Ectodermal cell (in vitro differentiated cells): ENCODE results near the gene TRIM16. TPM values are rescaled to one million over a fixed set of nuclear protein-coding genes. Genes with fewer than 3 reads are reported as not detected.
"Not testable (repeated sequence)": the region's sequence is repeated elsewhere in the genome, so short reads cannot be mapped to it uniquely, and the experiment has no call there.

Experiments used
- H3K27ac ChIP-seq: 2 replicates; pipeline ENCODE4 v1.7.0; 2013; ENCODE audit warnings: mild to moderate bottlenecking, low read depth, low read length; ENCODE audit not compliant: insufficient read depth, poor library complexity, severe bottlenecking
- H3K27me3 ChIP-seq: 2 replicates; pipeline ENCODE4 v1.7.0; 2013; ENCODE audit warnings: mild to moderate bottlenecking, low read length; ENCODE audit not compliant: insufficient read depth, control insufficient read depth, poor library complexity, severe bottlenecking
- H3K36me3 ChIP-seq: one replicate; pipeline ENCODE4 v1.7.0; 2013; ENCODE audit warnings: low read length; ENCODE audit not compliant: control insufficient read depth, insufficient read depth
- H3K4me1 ChIP-seq: one replicate; pipeline ENCODE4 v1.7.0; 2013; ENCODE audit warnings: low read length; ENCODE audit not compliant: control insufficient read depth, insufficient read depth
- H3K4me3 ChIP-seq: 2 replicates; pipeline ENCODE4 v1.7.0; 2013; ENCODE audit warnings: low read depth, low read length, control low read depth; ENCODE audit not compliant: insufficient read depth
- H3K9me3 ChIP-seq: 2 replicates; pipeline ENCODE4 v1.7.0; 2013; ENCODE audit warnings: mild to moderate bottlenecking, low read length, moderate library complexity; ENCODE audit not compliant: control insufficient read depth
- WGBS, 2 experiments: methylation state at CpG; one replicate each; pipeline ENCODE4 v1.1.7; 2013; ENCODE audit warnings: missing lambda C conversion rate in 2 of 2; 5-methylcytosine and 5-hydroxymethylcytosine counted together
- polyA plus RNA-seq, 4 experiments: library from polyadenylated mRNA; stranded (reverse); fragments of 50-300 nt; gene quantifications; one replicate each; pipeline ENCODE4 v1.2.3, GENCODE V29; 2013

Gene TRIM16
- polyA plus RNA-seq (2013, experiment 1 of 4): 41.2 TPM
- 50.1 TPM for polyA plus RNA-seq (2013, experiment 2 of 4)
- polyA plus RNA-seq (2013, experiment 3 of 4): 31.7 TPM
- 41.1 TPM for polyA plus RNA-seq (2013, experiment 4 of 4)

GRCh38 chr17:15683824-15684478 lies at the start of gene TRIM16:
Gene TRIM16, minus strand, starts transcription at chr17:15684311. Its CDS starts 32,702 bp downstream, at chr17:15651609.
- H3K4me1 ChIP-seq, H3K27me3 ChIP-seq, H3K27ac ChIP-seq, H3K36me3 ChIP-seq, H3K9me3 ChIP-seq: not testable (repeated sequence)
- H3K4me3 ChIP-seq: peak within 1 kb of the TSS; percentile 66
- WGBS, 2 experiments: 3 to 4% methylated on average over 21 to 27 of the region's 35 CpGs

DNA sequence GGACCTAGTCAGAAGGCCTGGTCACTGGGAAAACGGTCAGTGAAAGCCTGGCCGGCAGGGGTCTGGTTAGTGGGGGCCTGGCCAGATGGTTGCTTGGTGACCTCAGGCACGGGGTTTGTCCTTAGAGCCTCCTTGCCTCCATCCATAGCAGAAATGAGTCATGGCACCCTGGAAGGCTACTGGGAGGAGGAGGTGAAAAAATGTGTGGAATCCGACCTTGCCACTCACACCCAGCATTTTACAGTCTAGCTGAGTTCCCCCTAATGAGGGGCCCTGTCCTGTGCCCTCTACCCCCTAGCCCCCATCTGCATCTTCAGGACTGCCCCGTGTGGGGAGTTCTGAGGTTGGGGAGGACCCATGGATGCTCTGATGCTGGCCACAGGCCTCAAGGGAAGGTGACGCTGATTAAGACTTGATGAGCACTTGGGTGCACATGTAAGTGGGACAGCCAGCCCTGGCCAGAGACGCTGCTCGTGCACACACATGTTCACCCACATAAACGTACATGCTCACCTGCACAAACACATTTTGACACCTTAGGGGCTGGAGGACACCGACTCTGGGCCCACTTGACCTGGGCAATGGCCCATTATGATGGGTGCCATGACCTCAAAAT lies 49.2 kb upstream of the TRIM16 start:
- H3K4me1 ChIP-seq, H3K4me3 ChIP-seq, H3K9me3 ChIP-seq, H3K36me3 ChIP-seq, H3K27me3 ChIP-seq, H3K27ac ChIP-seq: not testable (repeated sequence)
- WGBS, 2 experiments: 87 to 90% methylated on average over 5 to 7 of the region's 10 CpGs

- H3K27ac ChIP-seq, H3K4me1 ChIP-seq, H3K36me3 ChIP-seq, H3K27me3 ChIP-seq, H3K9me3 ChIP-seq, H3K4me3 ChIP-seq: not testable (repeated sequence)
- 92 to 94% methylated on average over 9 of the region's 10 CpGs for WGBS, 2 experiments
These were observed 47.8 kb upstream of the TRIM16 start, which contains the start of gene TBC1D26 for GRCh38 chr17:15731900-15732299. Gene TBC1D26, plus strand, starts transcription at chr17:15732283. Its CDS starts 3,066 bp downstream, at chr17:15735349.

GRCh38 chr17:15730535-15730934 lies 46.4 kb upstream of the TRIM16 start:
- not testable (repeated sequence) for H3K4me3 ChIP-seq, H3K27me3 ChIP-seq, H3K36me3 ChIP-seq, H3K9me3 ChIP-seq, H3K4me1 ChIP-seq, H3K27ac ChIP-seq
- 89% methylated on average over 4 of the region's 14 CpGs; no CpG with 5 or more reads in 1 of the 2 experiments for WGBS, 2 experiments

GRCh38 chr17:15716601-15717563 lies 32.8 kb upstream of the TRIM16 start:
- H3K27ac ChIP-seq, H3K9me3 ChIP-seq, H3K4me3 ChIP-seq, H3K27me3 ChIP-seq, H3K4me1 ChIP-seq: not testable (repeated sequence)
- peaks cover 24% of the 10 kb centered on the region for H3K36me3 ChIP-seq
- 94 to 95% methylated on average over 5 to 6 of the region's 11 CpGs for WGBS, 2 experiments

DNA sequence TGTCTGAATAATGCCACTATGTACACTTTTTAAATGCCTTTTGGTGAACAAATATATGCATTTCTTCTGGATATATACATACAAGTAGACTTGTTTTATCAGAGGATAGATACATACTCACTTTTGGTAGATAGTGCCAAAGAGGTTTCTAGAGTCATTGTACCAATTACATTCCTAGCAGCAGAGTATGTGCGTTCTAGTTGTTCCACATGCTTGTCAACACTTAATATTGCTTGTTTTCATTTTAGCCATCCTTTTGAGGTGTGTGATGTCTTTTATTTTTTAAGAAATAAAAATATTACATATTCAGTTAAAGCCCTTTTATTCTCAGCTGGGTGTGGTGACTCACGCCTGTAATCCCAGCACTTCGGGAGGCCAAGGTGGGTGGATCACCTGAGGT lies 24.8 kb upstream of the TRIM16 start:
- not testable (repeated sequence) for H3K9me3 ChIP-seq, H3K4me1 ChIP-seq, H3K27me3 ChIP-seq, H3K4me3 ChIP-seq, H3K27ac ChIP-seq
- 100% methylated on average over 3 of the region's 3 CpGs; no CpG with 5 or more reads in 1 of the 2 experiments for WGBS, 2 experiments
- peaks cover 69% of the 10 kb centered on the region for H3K36me3 ChIP-seq

DNA sequence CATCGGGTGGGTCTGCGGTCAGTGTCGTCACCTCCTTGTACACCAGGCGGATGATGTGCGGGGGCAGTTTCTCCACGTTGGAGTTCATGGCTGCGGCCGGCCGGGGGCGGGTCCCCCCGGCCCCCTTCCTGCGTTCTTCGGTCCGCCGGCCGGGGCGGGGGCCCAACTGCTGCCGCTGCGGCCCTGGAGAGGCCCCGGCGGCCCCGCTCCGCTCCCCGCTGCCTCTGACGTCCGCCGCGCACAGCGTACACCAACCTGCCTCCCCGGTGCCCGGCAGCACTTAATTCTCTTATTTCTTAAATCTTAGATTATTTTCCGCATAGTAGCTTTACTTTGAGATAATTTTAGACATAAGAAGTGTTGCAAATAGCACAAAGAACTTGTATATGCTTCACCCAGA lies 20.7 kb upstream of the TRIM16 start:
- not testable (repeated sequence) for H3K4me1 ChIP-seq, H3K9me3 ChIP-seq, H3K27me3 ChIP-seq, H3K4me3 ChIP-seq, H3K27ac ChIP-seq
- peaks cover 55% of the 10 kb centered on the region for H3K36me3 ChIP-seq
- WGBS, 2 experiments: 94 to 96% methylated on average over 31 to 32 of the region's 32 CpGs

- not testable (repeated sequence) for H3K4me1 ChIP-seq, H3K9me3 ChIP-seq, H3K4me3 ChIP-seq, H3K27ac ChIP-seq, H3K27me3 ChIP-seq
- 96% methylated on average over 23 to 27 of the region's 33 CpGs for WGBS, 2 experiments
- H3K36me3 ChIP-seq: peaks cover 52% of the 10 kb centered on the region
These were observed 20.1 kb upstream of the TRIM16 start for GRCh38 chr17:15704239-15704638.

GRCh38 chr17:15699937-15700336 lies 15.8 kb upstream of the TRIM16 start:
- H3K27me3 ChIP-seq, H3K9me3 ChIP-seq, H3K27ac ChIP-seq, H3K4me1 ChIP-seq: not testable (repeated sequence)
- 0% methylated on average over 12 of the region's 21 CpGs for WGBS, 2 experiments
- Histone ChIP-seq H3K4me3 (peak overlapping the region; percentile 60), H3K36me3 (peaks cover 15% of the 10 kb centered on the region)

DNA sequence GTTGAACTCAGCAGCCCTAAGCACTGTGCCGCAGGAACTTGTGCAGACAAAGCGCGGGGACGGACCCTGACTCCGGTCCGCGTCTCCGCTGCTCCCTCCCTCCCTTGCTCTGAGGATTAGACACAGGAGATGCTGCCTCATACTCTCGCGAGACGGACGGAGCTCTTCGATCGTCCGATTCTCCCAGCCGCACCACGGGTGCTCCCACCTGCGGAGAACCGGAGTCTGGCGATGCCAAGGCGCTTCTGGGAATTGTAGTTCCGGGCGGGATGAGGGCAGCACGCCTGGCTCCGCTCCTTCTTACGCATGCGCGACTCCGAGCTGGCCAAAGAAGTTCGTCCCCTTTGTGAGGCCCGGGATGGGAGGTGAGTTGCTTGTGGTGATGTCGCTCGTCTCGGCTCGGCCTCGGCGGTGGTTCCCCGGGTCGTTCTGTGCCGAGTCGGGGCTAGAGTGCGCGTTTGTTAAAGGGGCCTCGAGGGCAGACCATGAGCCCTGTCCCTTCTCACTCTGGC lies 15.4 kb upstream of the TRIM16 start, which contains the start of gene ZNF286A:
ZNF286A (plus strand) TSS at position 340 of the 512 bp plus-strand sequence. CDS start 578 bp downstream, outside the sequence.
- not testable (repeated sequence) for H3K27me3 ChIP-seq, H3K9me3 ChIP-seq, H3K4me1 ChIP-seq
- H3K4me3 ChIP-seq: peak within 1 kb of the TSS; percentile 60
- H3K27ac ChIP-seq: peak within 1 kb of the TSS; percentile 26
- 1% methylated on average over 39 to 41 of the region's 44 CpGs for WGBS, 2 experiments
- peaks cover 10% of the 10 kb centered on the region for H3K36me3 ChIP-seq
